Neuronal stem cell (in vitro differentiated cells): ENCODE measurements around the gene PLP2. TPM values are rescaled to one million over a fixed set of nuclear protein-coding genes. Genes with fewer than 3 reads are reported as not detected.

Source experiments
- DNase-seq: peaks from one replicate; pipeline ENCODE4 v3.0.0-alpha.2; 2013; ENCODE audit warnings: low spot score
- H2AFZ ChIP-seq: one replicate; pipeline ENCODE4 v1.6.1; 2013; ENCODE audit warnings: mild to moderate bottlenecking, low read length, inconsistent platforms
- H2AK5ac ChIP-seq: 2 replicates; pipeline ENCODE4 v1.6.1; 2013; ENCODE audit warnings: low read depth, mild to moderate bottlenecking, inconsistent platforms, low read length, moderate library complexity, mixed read lengths
- H2BK120ac ChIP-seq: 2 replicates; pipeline ENCODE4 v1.6.1; 2013; ENCODE audit warnings: low read depth, mild to moderate bottlenecking, inconsistent platforms, low read length, moderate library complexity, mixed read lengths
- H2BK12ac ChIP-seq: one replicate; pipeline ENCODE4 v1.6.1; 2013; ENCODE audit warnings: low read length, inconsistent platforms
- H2BK15ac ChIP-seq: 2 replicates; pipeline ENCODE4 v1.6.1; 2013; ENCODE audit warnings: mild to moderate bottlenecking, low read length, inconsistent platforms, mixed read lengths
- H2BK5ac ChIP-seq: one replicate; pipeline ENCODE4 v1.6.1; 2013; ENCODE audit warnings: inconsistent platforms, mild to moderate bottlenecking, low read length, moderate library complexity
- H3K14ac ChIP-seq: one replicate; pipeline ENCODE4 v1.6.1; 2013; ENCODE audit warnings: low read length, inconsistent platforms
- H3K18ac ChIP-seq: 2 replicates; pipeline ENCODE4 v1.6.1; 2013; ENCODE audit warnings: low read length, inconsistent platforms
- H3K23ac ChIP-seq: 2 replicates; pipeline ENCODE4 v1.6.1; 2013; ENCODE audit warnings: low read depth, mild to moderate bottlenecking, mixed read lengths, low read length, inconsistent platforms; ENCODE audit not compliant: poor library complexity
- H3K27ac ChIP-seq: replicated peaks from 3 replicates; pipeline ENCODE4 v1.5.1; 2013; ENCODE audit warnings: low read length, inconsistent platforms
- H3K27me3 ChIP-seq, 3 experiments: 2 replicates each; pipeline ENCODE4 v1.6.1; 2013; ENCODE audit warnings: low read length in 3 of 3, mild to moderate bottlenecking in 2 of 3, inconsistent platforms in 1 of 3, low read depth in 1 of 3, mixed read lengths in 1 of 3, moderate library complexity in 1 of 3; ENCODE audit not compliant: control insufficient read depth in 3 of 3, insufficient read depth in 3 of 3
- H3K36me3 ChIP-seq, 2 donors: replicated peaks in 1 of 2; 2 replicates each; pipeline ENCODE4 v1.6.1; 2013; ENCODE audit warnings: low read length in 2 of 2; ENCODE audit not compliant: control insufficient read depth in 2 of 2, insufficient read depth in 2 of 2
- H3K4ac ChIP-seq: 2 replicates; pipeline ENCODE4 v1.6.1; 2013; ENCODE audit warnings: inconsistent platforms, mild to moderate bottlenecking, low read length, moderate library complexity
- H3K4me1 ChIP-seq, 2 donors: 1 replicate in 1 of 2; 2 replicates in 1 of 2; pipeline ENCODE4 v1.6.1; 2013; ENCODE audit warnings: low read length in 2 of 2, low read depth in 1 of 2; ENCODE audit not compliant: control insufficient read depth in 2 of 2, insufficient read depth in 1 of 2
- H3K4me2 ChIP-seq: one replicate; pipeline ENCODE4 v1.6.1; 2013; ENCODE audit warnings: mild to moderate bottlenecking, low read length, inconsistent platforms; ENCODE audit not compliant: insufficient read depth, poor library complexity, severe bottlenecking
- H3K4me3 ChIP-seq, 2 donors: 2 replicates each; pipeline ENCODE4 v1.5.1; 2013; ENCODE audit warnings: low read length in 2 of 2, mild to moderate bottlenecking in 2 of 2, inconsistent platforms in 1 of 2, moderate library complexity in 1 of 2
- H3K79me1 ChIP-seq: one replicate; pipeline ENCODE4 v1.6.1; 2013; ENCODE audit warnings: low read depth, mild to moderate bottlenecking, inconsistent platforms, low read length, moderate library complexity
- H3K9ac ChIP-seq: one replicate; pipeline ENCODE4 v1.6.1; 2013; ENCODE audit warnings: mild to moderate bottlenecking, low read depth, low read length, inconsistent platforms; ENCODE audit not compliant: poor library complexity
- H3K9me3 ChIP-seq, 2 donors: replicated peaks in 1 of 2; 2 replicates each; pipeline versions ENCODE3 to v1.6.1; 2013; ENCODE audit warnings: low read length in 2 of 2, mild to moderate bottlenecking in 2 of 2, inconsistent platforms in 1 of 2, low read depth in 1 of 2, mixed read lengths in 1 of 2, moderate library complexity in 1 of 2; ENCODE audit not compliant: control insufficient read depth in 2 of 2, insufficient read depth in 1 of 2
- H4K8ac ChIP-seq: one replicate; pipeline ENCODE4 v1.6.1; 2013; ENCODE audit warnings: low read depth, mild to moderate bottlenecking, inconsistent platforms, low read length, moderate library complexity
- H4K91ac ChIP-seq: one replicate; pipeline ENCODE4 v1.6.1; 2013; ENCODE audit warnings: low read length, low read depth, mild to moderate bottlenecking, inconsistent platforms; ENCODE audit not compliant: poor library complexity
- WGBS, 2 donors: extraction: QIAGEN DNeasy Blood & Tissue Kit; methylation state at CpG; one replicate each; pipeline ENCODE4 v1.1.7; 2013; ENCODE audit warnings: missing lambda C conversion rate in 2 of 2, mixed read lengths in 1 of 2; ENCODE audit not compliant: insufficient read length in 2 of 2, insufficient replicate concordance in 1 of 2; ENCODE audit errors: extremely low coverage in 2 of 2; 5-methylcytosine and 5-hydroxymethylcytosine counted together
- small RNA-seq: library from polyadenylated mRNA; stranded (forward); fragments of <200 nt; extraction: miRNeasy Mini kit (QIAGEN cat#:217004); gene quantifications from one replicate; pipeline ENCODE3, GENCODE V24; 2013; ENCODE audit not compliant: insufficient read depth

Gene PLP2

DNA sequence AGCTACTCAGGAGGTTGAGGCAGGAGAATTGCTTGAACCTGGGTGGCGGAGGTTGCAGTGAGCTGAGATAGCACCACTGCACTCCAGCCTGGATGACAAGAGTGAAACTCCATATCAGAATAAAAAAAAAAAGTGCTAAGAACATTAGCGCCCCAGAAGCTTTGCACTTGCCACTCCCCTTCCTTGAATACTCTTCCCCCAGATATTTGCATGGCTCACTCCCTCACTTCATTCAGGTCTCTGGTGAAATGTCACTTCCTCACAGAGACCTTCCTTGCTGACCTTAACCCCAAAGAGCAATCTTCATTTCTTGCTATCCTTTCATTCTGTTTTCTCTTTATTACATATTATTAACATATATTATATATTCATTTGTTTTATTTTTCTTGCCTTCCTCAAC, 50.2 kb downstream of the PLP2 start:
- H4K91ac ChIP-seq: no peak overlapping the region
- no peak overlapping the region for H3K4ac ChIP-seq
- no peak for DNase-seq
- no peak overlapping the region for H2AFZ ChIP-seq
- WGBS, 2 donors: no CpG with 5 or more reads among the region's 2 CpGs
- no peak overlapping the region for H2BK120ac ChIP-seq
- no peak overlapping the region for H3K4me3 ChIP-seq
- no peak overlapping the region for H2BK5ac ChIP-seq
- no peak overlapping the region for H2AK5ac ChIP-seq
- H3K27me3 ChIP-seq: peaks cover 0 to 22% (median 0%) of the 10 kb centered on the region in 3 experiments
- H3K4me2 ChIP-seq: no peak overlapping the region
- no peak overlapping the region for H3K9ac ChIP-seq
- no peak overlapping the region for H3K18ac ChIP-seq
- H3K23ac ChIP-seq: no peak overlapping the region
- no peak overlapping the region for H3K14ac ChIP-seq
- no peaks in the 10 kb centered on the region for H3K4me1 ChIP-seq
- H3K27ac ChIP-seq: no peak overlapping the region
- no peak overlapping the region for H4K8ac ChIP-seq
- H3K79me1 ChIP-seq: no peaks in the 10 kb centered on the region
- H2BK15ac ChIP-seq: no peak overlapping the region
- no peak overlapping the region for H2BK12ac ChIP-seq
- no peaks in the 10 kb centered on the region for H3K36me3 ChIP-seq
- H3K9me3 ChIP-seq: no peaks in the 10 kb centered on the region

Small RNA genes lying within 50 kb of the gene (small RNA-seq; reads per million reads assigned to genes)
- gene RN7SL262P: not detected
